Measurements from ENCODE around the gene ULK4.
"Not testable (repeated sequence)": the region's sequence is repeated elsewhere in the genome, so short reads cannot be mapped to it uniquely, and the experiment has no call there.

The ULK4 gene

DNA sequence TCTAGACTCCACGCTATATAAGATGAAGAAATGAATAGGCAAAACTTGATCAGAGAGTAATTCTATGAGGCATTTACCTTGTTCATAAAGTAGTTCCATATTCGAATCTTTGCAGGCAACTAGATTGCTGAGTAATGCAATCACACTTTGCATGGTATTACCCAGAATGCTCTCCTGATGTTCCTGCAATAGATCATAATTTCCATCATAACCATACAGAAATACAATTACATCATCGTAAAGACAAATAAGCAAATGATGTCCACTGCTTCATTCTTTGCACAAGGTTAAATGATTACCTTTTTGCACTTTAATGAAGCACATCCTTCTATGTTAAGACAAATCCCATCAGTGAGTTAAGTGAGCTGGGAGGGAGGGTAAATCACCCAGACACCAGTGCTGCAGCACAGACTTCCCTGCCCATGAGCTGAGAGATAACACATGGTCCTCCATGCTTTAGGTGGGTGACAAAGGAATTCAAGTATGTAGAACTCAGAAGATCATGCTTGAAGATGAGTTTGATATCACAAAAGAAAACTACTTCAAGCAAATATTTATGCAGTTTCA is 395.9 kb downstream of the ULK4 start:
- no peak for DNase-seq

DNA sequence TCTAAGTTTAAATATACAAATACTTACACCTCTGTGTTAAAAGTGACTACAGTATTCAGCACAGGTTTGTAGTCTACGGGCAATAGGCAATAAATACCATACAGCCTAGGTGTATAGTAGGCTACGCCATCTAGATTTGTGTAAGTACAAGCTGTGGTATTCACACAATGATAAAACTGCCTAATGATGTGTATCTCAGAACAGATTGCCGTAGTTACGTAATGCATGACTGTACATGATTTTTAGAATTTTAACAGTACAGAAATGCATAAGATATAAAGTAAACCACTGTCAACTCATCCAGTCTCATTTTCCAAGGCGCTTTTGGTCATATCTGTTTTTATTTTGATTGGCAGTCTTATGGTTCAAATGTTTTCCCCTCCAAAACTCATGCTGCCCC is 396.9 kb downstream of the ULK4 start:
- no peak for DNase-seq

DNA sequence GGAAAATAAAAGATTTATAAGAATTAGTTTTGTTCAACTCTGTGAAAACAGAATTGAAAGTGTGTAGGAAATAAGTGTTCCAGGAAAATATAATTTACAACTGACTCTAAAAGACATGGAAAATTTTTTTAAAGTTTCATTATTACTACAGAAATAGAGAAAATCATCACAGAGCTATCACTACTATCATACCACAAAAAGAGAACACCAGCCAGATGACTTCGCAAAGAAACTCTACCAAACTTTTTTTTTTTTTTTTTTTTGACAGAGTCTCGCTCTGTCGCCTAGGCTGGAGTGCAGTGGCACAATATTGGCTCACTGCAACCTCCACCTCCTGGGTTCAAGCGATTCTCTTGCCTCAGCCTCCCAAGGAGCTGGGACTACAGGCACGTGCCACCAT is 405.7 kb downstream of the ULK4 start:
- not testable (repeated sequence) for DNase-seq

DNA sequence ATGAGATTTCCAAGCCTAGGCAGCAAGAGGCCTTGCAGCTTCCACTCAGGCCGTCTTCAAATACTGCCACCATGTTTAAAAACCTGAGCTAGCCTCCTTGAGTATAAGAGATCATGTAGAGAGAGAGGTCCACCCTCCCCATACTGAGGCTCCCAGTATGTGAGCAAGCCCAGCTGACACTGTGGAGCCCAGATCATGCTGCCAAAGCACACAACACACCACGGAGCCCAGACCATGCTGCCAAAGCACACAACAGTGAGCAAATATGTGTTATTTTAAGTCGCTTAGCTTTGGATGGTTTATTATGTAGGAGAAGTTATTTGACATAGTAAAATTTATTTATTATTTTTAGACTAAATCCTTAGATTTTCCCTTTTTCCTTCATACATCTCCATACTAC is 428.9 kb downstream of the ULK4 start:
- no peak for DNase-seq

DNA sequence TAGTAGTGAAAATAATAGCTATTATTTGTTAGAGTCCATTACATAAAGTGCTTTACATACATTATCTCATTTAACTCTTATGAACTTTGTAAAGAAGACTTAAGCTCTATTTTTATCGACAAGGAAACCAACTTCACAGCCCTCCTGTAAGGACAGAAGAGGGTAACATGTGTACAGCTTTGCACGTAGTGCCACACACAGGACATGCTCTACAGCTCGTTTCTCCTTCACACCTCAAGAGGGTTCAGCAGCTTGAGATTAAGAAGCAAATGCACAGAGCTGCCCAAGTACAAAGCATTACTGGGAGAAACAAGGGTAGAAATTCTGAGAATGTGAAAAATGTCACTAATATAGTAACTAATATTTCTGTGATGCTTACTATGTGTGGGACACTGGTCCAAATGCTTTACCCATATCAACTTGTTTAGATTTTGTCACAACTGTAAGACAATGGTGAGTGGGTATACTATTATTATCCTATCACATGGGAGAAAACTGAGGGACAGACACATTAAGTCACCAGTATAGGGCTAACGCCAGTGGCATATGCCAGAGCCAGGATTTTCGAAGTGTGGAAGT is 434.8 kb downstream of the ULK4 start:
- DNase-seq = no peak

DNA sequence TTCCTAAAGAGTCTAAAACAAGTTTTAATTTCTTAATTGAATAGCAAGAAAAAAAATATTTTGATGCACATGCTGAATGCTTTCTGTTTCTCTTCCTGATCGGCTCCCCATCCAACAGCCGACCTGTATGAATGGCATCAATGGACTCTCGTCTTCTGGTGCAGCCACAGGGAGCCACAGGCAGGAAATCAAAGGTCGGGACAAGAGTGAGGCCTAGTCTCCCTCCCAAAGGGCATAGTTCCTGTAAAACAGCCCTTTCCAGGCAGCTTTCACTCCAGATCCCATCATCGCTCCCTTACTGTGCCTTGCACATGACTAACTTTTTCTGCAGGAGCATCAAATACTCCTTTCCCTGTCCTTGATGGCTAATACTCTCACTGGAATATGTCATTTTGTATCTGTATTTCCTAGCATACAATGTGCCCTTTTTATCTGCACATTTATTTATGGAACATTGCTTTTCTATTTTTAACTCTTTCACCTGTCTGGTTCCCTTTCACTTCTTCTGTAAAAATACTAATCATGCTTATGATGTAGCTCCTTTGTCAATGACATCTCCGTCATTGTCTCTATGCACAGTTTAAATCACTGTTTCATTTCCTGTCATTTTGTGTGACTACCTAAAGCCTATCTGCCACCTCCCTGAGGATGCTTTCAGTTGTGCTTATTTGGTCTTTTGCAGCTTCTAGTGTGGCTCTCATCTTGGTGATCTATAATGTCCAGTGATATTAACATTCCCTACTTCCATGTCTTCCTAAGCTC is 436.4 kb downstream of the ULK4 start:
- no peak for DNase-seq

DNA sequence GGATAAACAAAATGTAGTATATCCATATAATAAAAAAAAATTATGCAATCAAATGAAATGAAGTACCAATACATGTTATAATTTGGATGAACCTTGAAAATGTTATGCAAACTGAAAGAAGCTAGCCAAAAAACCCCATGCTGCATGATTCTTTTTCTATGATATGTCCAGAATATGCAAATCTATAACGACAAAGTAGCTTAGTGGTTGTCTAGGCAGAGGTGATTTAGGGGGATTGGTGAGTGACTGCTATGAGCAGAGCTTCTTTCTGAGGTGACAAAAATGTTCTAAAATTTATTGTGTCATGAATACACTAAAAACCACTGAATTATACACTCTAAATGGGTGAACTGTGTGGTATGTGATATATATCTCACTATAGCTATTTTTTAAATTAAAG is 438.0 kb downstream of the ULK4 start:
- no peak for DNase-seq

DNA sequence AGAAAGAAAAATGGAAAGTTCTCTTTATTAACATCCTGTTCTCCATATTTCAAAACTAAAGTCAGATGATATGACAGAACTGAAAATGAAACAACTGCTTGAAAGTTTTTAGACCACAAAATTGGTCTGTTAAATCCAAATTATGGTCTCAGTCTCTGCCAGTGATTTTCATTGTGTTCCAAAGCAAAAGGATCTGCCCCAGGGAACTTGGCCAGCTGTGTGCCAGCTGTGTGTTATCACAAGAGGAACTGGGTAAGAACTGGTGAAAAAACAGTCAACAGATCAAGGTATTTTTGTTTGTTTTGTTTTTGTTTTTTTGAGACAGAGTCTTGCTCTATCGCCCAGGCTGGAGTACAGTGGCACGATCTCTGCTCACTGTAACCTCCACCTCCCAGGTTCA is 439.3 kb downstream of the ULK4 start:
- no peak for DNase-seq

DNA sequence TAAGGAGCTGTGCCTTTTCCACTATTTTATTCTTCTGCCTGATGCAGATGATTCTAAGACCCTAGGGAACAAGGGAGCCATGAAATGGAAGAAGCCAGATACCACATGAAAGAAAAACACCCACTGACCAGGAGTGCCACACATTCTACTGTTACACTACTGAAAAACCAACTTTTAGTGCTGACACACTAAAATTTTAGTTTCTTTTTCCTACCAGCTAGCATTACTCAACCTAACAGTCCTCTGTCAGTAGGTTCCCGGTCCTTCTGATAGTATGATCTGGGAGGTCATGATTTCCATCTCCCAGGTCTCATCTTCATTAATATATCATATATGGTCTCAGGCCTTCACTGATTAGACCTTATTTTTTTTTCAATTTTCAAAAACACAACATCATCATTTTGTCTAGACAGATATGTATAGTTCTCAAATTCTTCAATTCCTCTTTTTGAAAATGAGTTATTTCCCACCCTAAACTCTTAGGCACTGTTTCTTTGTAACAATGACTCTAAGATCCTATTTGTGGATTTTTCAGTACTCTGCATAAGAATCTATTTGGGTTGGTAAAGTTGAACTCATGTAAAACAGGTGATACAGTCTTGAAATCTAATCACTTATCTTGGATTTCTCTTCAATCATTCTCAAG is 440.8 kb downstream of the ULK4 start:
- no peak for DNase-seq

DNA sequence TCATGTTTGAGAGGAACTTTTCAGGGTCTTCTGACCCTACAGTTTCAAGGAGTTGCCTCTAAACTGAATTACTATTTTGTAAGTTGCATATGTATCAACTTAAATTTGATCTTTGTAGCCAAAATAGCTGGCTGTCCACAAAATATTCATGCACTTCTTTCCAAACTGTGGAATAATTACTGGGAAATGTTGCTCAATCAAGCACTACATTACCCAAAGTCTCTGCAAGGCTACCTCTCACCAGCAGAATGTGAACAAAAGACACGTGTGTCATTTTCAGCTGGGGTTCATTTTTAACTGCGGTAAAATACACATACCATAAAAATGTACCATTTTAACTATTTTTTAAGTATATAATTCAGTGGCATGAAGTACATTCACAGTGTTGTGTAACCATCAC is 442.2 kb downstream of the ULK4 start:
- DNase-seq = no peak

DNA sequence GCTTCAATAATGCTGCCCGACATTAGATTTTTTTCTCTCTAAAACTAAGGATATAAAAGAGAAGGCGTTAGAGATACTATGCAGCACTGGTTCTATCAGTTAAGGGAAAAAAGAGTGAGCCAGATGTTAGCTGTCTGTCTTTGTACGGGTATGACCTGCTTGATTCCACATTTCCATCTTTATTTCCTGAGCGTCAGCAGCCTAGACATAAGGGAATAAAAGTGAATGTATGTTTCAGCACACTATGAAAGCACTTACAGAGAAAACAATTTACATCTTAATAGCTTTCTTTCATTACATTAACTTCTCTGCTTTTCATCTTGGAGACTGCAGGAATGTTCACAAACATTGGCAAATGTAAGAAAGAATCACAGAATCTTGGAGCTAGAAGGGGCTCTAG is 443.3 kb downstream of the ULK4 start:
- no peak for DNase-seq

DNA sequence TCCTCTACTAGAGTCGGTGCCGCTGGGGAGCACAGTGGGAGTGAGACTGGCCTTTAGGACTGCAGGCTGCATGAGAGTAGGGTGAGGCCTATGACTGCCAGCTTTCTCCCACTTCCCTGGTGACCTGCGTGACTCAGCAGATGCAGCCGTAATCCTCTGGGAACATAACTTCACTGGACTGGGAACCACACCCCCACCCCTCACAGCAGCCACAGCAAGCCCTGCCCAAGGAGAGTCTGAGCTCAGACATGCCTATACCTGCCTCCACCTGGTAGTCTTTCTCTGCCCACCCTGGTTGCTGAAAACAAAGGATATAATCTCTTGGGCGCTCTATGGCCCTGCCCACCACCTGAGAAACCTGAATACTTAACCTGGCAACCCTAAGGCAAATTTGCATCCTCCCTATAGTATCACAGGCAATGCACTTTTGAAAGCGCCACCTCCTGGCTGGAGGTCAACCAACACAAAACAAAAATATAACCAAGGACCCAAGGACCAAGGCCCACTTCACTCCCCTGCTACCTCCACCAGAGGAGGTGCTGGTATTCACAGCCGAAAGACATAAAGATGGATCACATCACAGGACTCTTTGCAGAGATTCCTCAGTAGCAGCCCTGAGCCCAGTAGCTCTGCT is 453.7 kb downstream of the ULK4 start:
- DNase-seq = no peak

DNA sequence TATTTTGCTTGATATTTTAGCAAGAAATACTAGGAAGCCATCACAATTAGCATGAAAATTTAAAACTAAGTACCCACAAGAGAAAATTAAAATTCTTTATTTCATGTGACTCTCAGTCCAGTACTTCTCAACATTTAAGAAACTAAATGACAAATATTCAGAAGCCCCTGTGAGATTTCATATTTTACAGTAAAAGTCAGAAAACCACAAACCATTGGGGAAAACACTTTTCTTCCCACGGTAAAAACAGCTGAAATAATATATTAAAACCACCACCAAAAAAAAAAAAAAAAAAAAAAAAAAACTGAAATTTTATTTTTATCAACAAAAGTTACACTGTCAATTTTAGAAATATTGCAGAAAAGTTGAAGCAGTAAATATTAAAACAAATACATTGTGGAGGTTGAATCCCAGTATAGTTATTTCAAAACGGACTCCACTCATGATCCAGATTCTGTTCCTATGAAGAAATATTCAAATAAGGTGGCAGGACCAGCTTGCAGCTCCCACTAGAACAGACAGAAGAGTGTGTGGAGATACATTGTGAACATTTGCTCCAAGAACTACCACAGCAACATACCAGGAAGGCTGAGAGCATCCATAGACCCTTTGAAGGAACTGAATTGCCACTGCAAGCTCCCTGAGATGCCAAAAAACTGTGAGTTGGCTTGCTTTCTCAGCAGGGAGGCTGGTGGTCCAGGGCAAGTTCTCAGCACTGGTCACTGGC is 454.4 kb downstream of the ULK4 start:
- no peak for DNase-seq

DNA sequence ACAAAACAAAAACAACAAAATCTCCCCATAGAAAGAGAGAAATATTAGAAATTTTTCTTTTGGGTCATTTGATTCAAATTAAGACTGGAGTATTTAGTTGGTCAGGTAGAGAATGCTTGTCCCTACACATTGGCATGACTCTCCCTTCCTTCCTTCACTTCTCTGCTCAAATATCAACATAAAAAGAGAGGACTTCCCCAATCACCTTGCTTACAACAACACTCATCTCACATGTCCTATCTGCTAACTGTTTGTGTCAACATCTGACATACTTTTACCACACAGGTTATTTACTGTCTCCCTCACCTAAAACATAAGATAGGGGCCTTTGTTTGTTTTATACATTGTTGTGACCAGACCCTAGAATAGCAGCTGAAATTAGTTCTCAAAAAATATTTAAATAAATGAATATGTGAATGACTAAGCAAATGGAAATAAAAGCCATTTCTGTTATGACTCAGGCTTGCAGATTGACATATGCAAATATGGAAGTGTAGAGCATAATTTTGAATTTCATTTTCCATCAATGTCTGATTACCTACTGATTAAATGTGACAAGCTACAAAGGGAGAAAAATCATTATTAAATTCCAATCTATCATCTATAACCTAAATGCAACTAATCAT is 457.8 kb downstream of the ULK4 start:
- DNase-seq = no peak

DNA sequence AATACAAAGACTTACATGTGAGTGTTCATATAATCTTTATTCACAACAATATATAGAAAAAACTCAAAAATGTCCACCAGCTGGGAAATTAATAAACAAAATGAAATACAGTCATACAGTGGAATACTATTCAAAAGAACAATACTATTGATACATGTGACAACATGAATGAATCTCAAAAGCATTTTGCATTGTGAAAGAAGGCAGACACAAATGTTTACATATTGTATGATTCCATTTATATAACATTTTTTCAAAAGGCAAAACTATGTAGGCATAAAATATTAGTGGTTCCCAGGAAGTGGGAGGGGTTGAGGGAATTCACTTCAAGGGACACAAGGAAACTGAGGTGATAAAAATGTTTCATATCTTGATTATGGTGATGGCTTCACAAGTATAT is 459.4 kb downstream of the ULK4 start:
- no peak for DNase-seq

DNA sequence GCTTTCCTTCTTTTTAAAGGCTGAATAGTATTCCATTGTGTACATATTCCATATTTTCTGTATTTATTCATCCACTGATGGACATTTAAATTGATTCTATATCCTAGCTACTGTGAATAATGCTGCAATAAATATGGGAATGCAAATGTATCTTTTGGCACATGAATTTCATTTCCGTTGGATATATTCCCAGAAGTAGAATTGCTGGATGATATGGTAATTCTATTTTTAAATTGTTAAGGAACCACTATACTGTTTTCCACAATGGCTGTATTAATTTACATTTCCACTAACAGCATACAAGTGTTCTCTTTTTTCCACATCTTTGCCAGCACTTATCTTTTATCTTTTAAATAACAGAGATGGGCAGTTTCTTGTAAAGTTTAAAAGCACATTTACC is 459.9 kb downstream of the ULK4 start:
- no peak for DNase-seq

DNA sequence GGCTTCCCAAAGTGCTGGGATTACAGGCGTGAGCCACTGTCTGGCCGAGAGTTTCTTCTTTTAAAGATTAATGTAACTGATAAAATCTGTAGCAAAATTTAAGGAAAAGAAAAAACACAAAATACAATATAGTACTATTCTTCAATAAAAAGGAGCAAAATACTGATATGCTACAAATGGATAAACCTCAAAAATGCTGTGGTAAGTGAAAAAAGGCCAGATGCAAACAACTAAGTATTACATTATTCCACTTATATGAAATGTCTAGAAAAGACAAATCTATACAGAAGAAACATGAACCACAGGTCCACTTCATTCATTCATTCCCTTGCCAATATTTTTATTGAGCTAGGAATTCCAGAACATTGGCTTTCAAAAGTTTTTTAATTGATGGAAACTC is 463.1 kb downstream of the ULK4 start:
- DNase-seq = no peak

DNA sequence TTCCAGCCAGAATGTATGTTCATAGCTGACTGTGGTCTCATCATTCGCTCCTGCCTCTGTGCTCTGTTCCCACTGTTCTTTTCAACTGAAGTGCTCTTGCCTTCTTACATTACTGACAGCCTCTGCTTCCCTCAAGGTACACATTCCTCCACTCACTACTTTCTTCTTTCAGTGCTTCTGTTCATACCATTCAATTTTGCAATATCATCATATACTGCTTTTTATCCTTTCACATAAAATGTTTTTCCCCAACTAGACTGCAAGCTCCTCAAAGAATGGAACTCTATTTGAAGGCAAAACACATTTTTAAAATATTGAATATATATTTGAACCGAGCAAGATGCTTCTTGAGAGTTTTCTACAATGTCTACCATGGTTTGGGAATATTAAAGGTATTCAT is 471.5 kb downstream of the ULK4 start:
- no peak for DNase-seq

DNA sequence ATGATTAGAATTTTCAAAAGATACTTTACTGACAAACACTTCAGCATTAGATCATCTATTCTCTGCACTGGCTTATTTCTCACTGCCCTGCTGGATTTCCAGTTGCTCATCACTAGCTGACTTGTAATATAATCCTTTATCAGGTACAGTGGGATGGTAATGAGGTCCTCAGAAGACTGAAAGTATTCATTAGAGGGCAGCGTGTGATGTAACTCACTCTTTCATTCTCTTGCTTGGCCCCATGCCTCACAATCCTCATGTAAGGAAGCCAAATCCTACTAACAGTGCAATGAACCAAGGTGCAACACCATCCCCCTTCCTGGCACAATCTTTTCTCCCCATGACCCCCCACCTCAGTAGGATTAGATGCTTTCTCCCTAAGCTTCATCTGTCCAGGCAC is 472.7 kb downstream of the ULK4 start:
- DNase-seq = no peak

DNA sequence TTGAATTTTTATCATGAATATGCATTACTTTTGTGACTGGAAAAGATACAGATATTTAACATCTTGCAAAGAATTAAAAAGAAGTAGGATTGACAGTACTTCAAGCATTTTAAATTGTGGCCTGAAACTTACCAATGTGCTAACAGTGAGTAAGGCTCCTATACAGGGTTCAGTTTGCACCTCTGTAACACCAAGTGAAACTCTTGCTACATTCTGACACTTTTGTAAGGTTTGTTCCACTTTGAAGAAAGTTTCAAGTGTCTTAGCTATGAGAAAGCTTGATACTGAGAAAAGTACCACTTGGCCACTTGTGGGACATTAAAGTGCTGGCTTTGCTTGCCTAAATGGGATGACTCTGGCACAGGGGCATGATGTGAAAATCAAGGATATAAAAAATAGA is 473.4 kb downstream of the ULK4 start:
- DNase-seq = no peak

DNA sequence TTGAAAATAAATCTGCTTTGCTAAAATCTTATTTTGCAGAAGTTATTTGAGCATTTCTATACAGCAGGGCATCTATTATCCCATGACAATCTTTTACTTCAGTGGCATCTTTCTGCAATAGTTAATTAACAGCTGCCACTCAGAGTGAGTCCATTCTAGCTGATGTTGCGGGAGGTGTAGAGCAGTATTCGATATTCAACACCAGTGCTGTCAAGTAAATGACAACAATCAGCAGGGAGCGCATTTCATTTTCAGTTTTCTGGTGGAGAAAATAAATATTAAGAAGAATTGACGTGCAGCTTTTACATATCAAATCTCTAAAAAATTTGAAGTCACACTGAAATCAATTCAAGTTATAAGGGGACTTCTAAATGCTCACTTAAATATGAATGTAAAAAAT is 476.4 kb downstream of the ULK4 start:
- no peak for DNase-seq

DNA sequence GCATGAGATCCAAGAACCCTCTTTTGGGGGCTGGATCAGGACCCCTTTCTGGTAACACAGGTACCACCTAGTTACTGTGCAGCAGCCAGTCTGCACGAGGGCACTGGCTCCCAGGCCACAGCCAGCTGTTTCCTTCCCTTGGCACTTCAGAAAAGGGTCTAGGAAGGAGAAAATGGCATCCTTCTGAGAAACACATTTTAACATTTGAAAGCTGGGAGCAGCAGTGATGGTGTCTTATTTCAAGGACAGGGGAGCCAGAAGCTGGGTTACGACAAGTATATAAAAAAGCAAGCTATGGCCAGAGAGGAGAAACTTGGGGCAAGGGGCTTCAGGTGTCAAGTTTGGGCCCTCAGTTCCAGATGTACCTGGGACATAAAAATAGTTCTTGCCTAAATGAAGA is 479.8 kb downstream of the ULK4 start:
- DNase-seq = no peak

DNA sequence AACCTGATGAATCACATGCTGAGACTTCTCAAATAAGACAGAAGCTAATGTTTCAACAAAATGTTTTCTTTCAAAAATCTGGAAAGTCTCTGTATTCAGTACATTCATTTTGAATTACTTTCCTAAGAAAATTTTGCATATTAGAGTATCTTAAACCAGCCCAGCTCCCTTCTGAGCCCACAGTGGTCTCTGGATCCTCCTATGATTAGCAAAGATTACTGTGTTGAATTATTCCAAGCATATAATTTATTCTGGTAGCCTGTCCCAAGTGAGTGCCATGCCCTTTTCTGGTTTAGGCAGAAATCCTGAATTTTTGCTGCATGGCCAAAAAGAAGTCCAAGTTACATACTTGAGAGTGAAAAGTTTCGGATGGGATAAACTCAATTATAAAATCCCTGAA is 483.6 kb downstream of the ULK4 start:
- no peak for DNase-seq
